GM21786 (cell line): ENCODE results near the gene CDHR1.

Experiments used
- ATAC-seq: cut with Tn5 transposase; IDR thresholded peaks from one replicate; pipeline ENCODE4 v1.9.1; 2021; ENCODE audit not compliant: unreplicated experiment

The CDHR1 gene

GRCh38 chr10:84198206-84198915 is 4.0 kb downstream of the CDHR1 start:
- no peak for ATAC-seq

DNA sequence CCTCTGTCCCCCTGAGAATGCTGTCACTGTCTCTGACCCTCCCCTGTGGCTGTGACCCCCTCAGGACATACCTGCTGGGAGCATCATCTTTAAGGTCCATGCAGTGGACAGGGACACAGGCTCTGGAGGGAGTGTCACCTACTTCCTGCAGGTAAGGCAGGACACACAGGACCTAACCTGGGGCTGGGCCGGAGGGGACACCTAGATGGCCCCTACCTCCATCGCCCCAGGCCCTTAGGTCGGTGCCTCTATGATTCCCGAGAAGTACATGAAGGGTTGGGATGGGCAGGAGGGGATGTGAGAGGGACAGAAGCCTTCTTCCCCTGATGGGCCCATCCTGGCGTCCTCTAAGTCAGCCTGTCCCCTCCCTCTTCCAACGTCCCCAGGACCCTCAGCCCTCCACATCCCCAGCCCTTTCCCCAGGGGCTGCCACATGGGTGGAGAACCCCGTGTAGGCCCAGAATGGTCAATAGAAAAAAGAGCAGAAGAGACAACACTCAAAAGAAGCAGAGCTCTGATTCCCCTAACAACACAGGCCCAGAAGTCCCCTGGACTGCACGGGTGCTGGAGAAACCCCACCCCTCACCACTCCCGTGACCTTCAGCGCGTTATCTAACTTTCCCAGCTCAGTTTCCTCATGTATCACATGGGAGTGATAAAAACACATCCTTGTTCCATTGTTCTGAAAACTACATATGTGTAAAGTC is 6.4 kb downstream of the CDHR1 start:
- no peak for ATAC-seq

- ATAC-seq, result no peak
Observed at GRCh38 chr10:84201244-84201606, 6.9 kb downstream of the CDHR1 start.

DNA sequence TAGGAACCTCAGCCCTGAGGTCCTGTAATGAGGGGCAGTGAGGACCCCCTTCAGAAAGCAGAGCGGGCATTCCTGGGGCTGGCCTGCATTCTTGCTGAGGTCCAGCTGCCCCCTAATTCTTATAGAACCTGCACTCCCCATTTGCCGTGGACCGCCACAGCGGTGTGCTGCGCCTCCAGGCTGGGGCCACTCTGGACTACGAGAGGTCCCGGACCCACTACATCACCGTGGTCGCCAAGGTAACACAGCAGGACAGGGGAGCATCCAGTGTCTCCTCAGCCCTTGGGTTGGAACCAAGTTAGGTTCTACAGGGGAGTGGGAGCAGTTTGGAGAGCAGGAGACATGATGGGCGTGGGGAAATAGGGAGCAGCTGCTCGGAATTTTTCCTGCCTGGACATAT is 7.3 kb downstream of the CDHR1 start:
- ATAC-seq, result no peak

DNA sequence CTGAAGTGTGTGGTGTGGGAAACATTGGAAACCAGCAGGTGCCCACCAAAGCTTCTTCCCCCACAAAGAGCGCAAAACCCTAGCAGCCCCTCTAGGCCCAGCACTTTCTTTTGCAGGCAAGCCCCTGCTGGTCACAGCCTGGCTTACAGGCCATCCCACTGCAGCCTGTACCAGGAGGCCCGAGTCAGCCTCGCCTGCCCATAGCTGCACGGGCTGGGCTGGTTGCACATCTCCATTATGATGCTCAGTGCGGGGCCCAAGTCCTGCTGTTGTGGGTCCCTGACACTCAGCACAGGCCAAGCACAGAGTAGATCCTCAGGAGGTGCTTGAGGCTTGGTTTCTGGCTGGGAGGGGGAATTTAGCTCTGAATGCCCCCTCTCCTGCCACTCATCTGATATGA is 8.0 kb downstream of the CDHR1 start:
- ATAC-seq, result no peak

GRCh38 chr10:84204122-84204521 is 9.8 kb downstream of the CDHR1 start:
- peak; percentile 63 for ATAC-seq

- no peak for ATAC-seq
Observed at GRCh38 chr10:84204610-84205009, 10.3 kb downstream of the CDHR1 start.

DNA sequence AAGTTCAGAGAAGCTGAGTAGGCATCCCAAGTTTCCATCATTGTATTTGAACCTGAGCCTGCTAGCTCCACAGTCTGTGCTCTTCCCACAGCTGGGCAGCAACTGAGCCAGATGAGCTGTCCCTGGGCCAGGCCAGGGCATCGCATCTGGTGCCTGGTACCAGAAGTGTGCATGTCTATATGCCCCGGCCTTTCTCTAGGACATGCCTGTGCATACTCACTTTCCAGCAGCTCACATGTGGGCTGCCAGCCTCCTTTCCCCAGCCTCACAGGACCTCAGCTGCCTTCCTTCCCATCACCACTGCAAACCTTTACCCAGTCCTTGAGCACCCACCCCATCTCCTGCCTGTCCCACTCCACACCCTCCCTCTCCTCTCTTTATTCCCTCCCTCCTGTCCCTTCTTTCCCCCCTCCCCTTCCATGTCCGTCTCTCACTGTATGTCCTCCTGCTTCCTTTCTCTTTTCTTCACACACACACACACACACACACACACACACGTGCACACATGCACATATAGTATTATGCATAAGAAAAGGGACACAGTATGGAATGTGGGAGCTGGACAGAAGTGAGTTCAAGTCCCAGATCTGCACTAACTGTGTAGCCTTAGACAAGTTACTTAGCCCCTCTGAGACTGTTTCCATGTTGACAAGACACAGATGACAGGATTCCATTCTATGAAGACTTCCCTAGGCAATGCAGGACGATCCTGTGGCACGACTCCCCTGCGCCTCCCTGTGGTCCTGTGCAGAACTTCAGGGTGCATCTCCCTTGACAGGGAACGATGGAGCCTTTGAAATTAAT is 10.9 kb downstream of the CDHR1 start:
- peak; percentile 67 for ATAC-seq

- ATAC-seq, result no peak
Observed at GRCh38 chr10:84205853-84206525, 11.7 kb downstream of the CDHR1 start.

DNA sequence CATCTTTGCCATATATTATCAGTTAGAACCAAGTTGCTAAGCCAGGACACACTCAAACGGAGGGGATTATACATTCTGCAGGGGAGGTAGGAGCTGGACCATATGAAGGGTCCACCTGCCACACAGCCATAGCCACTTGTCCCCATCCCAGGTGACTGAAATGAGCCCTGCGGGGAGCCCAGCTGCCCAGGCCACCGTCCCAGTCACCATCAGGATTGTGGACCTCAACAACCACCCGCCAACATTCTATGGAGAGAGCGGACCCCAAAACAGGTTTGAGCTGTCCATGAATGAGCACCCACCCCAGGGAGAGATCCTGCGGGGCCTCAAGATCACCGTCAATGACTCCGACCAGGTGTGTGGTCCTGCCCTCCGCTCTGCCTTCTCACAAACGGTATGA is 13.7 kb downstream of the CDHR1 start:
- ATAC-seq, result no peak

- no peak for ATAC-seq
Observed at GRCh38 chr10:84211566-84211965, 17.2 kb downstream of the CDHR1 start.

DNA sequence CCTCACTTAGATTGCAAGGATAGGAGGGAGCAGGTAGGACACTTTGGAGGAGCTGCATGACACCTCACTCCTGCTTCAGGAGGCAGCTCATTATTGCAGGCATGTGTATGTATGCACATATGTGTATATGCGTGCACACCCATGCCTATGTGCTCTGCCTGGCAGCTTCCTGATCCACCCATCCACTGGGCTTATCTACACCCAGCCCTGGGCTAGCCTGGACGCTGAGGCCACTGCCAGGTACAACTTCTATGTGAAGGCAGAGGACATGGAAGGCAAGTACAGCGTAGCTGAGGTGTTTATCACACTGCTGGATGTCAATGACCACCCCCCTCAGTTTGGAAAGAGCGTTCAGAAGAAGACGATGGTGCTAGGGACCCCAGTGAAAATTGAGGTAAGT is 17.7 kb downstream of the CDHR1 start:
- no peak for ATAC-seq

DNA sequence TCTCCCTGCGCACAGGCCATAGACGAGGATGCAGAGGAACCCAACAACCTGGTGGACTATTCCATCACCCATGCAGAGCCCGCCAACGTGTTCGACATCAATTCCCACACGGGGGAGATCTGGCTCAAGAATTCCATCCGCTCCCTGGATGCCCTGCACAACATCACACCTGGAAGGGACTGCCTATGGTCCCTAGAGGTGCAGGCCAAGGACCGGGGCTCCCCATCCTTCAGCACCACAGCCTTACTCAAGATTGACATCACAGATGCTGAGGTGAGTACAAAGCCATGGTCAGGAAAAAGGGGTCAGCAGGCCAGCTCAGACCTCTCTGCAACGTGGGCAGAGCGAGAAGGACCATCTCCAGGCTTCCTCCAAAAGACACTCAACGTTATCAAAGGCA is 18.7 kb downstream of the CDHR1 start:
- ATAC-seq, result no peak

- ATAC-seq, result no peak
Observed at GRCh38 chr10:84214046-84214572, 19.8 kb downstream of the CDHR1 start.

- ATAC-seq, result peak; percentile 86
Observed at GRCh38 chr10:84214612-84215235, 20.4 kb downstream of the CDHR1 start.

DNA sequence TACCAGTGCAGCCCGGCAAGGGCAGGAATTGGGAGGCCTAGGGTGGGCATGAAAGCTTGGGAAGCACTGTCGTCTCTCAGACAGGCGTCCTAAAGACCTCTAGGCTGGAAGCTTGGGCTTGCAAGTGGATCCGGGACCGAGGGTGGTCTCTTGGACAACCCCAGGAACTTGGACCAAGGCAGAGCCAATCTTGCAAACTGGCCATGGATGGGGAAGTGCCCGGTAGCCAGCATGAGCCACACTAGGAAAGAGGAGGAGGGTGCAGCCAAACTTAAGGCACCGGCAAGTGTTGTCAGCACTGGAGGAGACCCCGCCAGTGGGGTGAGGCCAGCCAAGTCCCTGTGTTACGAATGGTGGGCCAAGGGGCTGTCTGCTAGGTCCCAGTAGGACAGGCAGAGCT is 22.5 kb downstream of the CDHR1 start:
- ATAC-seq, result no peak

DNA sequence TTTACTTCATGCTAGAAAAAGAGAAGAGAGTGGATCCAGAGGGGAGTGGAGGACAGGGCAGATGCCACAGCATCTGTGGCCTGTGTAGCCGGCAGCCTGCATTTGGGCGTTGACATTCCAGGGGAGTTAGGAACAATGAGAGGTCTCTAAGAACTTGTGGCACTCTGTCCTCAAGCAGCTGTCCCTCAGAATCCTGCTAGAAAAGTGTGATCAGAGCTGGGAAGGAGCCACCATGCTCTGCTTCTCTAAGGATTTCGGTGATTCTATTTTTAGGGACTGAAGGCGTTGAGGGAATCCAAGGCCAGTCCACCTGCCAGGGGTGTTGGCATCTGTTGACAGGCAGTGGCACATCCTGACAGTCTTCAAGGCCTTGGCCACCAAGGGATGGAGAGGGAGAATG is 23.4 kb downstream of the CDHR1 start:
- ATAC-seq, result no peak

DNA sequence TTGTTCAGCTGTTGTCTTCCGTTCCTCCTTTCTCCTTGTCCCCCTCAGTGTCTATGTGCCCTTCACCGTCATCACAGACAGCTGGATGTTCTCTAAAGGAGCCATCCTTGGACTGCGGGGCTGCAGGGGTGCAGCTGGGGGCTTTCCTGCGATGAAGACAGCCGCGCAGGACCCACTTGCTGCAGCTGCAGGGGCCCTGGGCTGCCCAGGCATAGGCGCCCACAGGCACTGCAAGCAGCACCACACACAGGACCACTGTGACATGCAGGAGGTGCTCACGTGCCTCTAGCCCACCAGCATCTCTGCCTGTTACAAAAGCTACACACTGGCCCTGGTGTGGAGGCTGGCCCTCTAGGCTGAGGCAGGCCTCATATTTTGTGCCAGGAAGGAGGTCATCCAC is 27.6 kb downstream of the CDHR1 start:
- ATAC-seq, result no peak

DNA sequence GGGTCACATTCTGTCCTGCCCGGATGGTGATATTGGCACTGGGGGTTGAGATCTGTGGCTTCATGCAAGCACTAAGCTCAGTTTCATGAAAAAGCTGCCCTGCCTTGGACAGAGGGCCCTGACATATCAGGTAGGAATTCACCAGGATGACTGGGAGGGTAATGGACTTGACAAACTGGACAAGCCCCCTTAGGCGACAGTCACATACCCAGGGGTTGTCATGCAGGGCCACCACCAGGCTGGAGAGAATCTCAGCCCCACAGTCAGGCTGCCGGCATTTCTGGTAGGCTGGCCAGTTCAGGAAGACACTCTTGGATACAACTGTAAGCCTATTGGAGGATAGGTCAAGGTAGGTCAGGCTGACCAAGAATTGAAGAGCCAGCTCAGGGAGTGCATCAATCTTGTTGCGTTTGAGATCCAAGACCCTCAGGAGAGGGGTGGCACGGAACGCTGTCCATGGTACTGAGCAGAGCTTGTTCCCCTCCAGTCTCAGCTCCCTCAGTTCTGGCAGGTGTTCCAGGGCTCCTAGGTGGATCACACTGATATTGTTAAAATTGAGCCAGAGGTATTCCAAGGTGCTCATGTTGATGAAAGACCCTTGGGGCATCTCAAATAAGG is 30.2 kb downstream of the CDHR1 start:
- ATAC-seq, result no peak

DNA sequence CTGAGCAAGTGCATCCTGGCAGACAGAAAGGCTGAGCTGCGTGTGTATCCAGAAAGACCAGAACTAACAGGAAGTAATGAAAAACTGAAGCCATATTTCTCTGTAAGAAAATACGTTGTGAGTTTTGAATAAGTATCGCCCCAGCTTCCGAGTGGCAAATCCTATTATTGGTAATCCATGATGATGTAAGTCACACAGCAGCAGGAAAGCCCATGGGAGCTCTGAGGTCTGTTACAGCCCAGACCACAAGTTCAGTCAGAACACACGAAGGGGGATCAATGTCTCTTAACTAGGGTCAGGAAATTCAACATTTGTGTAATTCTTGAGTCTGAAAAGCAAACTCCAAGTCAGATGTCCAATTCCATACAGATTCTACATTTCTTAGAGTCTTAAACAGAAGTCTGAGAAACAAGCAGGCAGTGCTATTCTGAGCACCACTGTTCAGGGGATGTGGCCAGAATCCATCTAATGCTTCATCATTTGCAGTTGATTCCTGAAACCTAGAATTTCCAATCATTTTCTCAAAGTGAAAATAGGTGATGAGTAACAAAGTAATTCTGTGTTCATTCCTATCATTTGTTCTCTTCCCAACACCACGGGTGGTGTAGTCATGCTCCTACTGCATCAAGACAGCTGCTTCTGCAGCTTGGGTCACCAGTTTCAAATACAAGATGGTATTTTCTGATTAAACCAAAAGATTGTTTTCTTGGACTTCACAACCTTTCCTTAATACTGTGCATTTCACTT is 31.3 kb downstream of the CDHR1 start, which contains the start of gene LRIT2:
Gene LRIT2 (minus strand): TSS at position 118 of the 747 bp plus-strand sequence. CDS start 24 bp downstream, at position 94.
- no peak for ATAC-seq
